SK-N-SH (cell line): ENCODE results near the gene GSE1.

Experiments used
- RCOR1 ChIP-seq: fragments of 150-350 bp; IDR thresholded peaks from 2 replicates; pipeline ENCODE4 v1.6.1; 2017; ENCODE audit warnings: antibody characterized with exemption, low read length
- TF ChIP-seq, protein P1 (sequence below): fragments of 200-600 bp; sonication (generic); IDR thresholded peaks from 2 replicates; pipeline ENCODE4 v1.6.1; 2017; ENCODE audit warnings: antibody characterized with exemption, mild to moderate bottlenecking, moderate library complexity

DNA sequence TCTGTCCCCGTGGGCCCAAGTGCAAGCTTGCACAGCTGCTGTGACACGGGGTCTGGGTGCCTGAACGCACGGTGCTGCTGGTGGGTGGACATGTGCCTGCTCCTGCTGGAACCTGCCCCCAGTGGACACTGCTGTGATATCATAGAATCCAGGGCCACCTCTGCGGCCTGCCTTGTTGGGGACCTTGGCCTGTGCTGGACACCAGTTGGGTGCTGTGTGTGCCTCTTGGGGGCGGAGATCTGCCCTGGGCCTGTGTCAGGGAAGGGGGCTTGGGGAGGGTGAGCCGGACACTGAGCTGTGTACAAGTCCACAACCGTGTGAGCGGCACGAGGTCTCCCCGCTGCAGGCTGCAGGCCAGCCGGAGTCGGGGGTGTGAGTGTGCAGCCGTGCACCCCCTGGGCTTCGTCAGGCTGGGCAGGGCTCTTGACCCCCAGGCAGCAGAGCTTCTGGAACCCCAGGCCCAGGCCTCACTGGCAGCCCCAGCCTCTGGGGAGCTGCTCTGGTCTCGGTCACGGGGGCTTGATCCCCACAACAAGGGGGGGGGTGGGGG is 33.3 kb downstream of the GSE1 start:
- TF ChIP-seq, protein P1, sequence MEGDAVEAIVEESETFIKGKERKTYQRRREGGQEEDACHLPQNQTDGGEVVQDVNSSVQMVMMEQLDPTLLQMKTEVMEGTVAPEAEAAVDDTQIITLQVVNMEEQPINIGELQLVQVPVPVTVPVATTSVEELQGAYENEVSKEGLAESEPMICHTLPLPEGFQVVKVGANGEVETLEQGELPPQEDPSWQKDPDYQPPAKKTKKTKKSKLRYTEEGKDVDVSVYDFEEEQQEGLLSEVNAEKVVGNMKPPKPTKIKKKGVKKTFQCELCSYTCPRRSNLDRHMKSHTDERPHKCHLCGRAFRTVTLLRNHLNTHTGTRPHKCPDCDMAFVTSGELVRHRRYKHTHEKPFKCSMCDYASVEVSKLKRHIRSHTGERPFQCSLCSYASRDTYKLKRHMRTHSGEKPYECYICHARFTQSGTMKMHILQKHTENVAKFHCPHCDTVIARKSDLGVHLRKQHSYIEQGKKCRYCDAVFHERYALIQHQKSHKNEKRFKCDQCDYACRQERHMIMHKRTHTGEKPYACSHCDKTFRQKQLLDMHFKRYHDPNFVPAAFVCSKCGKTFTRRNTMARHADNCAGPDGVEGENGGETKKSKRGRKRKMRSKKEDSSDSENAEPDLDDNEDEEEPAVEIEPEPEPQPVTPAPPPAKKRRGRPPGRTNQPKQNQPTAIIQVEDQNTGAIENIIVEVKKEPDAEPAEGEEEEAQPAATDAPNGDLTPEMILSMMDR: no peak
- no peak for TF ChIP-seq RCOR1
